PC-3 (cell line): ENCODE results near the gene AJAP1.

ENCODE experiments used
- CTCF ChIP-seq: fragments of 300-600 bp; sonication (generic); conservative IDR thresholded peaks from 2 replicates; pipeline ENCODE4 v1.5.1; 2017; ENCODE audit warnings: antibody characterized with exemption, low read depth, mild to moderate bottlenecking, low read length
- EZH2 ChIP-seq: fragments of 300-600 bp; sonication (generic); IDR thresholded peaks from one replicate; pipeline ENCODE4 v1.6.1; 2017; ENCODE audit warnings: antibody characterized with exemption, mild to moderate bottlenecking, low read length; ENCODE audit not compliant: unreplicated experiment

GRCh38 chr1:4661595-4661917 is 7.1 kb downstream of the AJAP1 start:
- TF ChIP-seq CTCF: no peak
- TF ChIP-seq EZH2: no peak
